ENCODE measurements around the gene ZNF511.

GRCh38 chr10:133328358-133329343 lies 19.9 kb downstream of the ZNF511 start:
- TF ChIP-seq, protein P1, sequence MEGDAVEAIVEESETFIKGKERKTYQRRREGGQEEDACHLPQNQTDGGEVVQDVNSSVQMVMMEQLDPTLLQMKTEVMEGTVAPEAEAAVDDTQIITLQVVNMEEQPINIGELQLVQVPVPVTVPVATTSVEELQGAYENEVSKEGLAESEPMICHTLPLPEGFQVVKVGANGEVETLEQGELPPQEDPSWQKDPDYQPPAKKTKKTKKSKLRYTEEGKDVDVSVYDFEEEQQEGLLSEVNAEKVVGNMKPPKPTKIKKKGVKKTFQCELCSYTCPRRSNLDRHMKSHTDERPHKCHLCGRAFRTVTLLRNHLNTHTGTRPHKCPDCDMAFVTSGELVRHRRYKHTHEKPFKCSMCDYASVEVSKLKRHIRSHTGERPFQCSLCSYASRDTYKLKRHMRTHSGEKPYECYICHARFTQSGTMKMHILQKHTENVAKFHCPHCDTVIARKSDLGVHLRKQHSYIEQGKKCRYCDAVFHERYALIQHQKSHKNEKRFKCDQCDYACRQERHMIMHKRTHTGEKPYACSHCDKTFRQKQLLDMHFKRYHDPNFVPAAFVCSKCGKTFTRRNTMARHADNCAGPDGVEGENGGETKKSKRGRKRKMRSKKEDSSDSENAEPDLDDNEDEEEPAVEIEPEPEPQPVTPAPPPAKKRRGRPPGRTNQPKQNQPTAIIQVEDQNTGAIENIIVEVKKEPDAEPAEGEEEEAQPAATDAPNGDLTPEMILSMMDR (IDR thresholded peaks at IDR 0.05; ENCODE audit: low read depth, low read length, poor library complexity, severe bottlenecking), result no peak
- no peak for TF ChIP-seq EZH2phosphoT487 (IDR thresholded peaks at IDR 0.05; ENCODE audit: borderline replicate concordance, low read length)

Measured in DOHH2 (cell line).